GM18508 (cell line): ENCODE results near the gene ZNF708.
"Not testable (repeated sequence)": the region's sequence is repeated elsewhere in the genome, so short reads cannot be mapped to it uniquely, and the experiment has no call there.

Experiments used
- ATAC-seq: cut with Tn5 transposase; IDR thresholded peaks from one replicate; pipeline ENCODE4 v1.9.1; 2021; ENCODE audit warnings: moderate number of reproducible peaks; ENCODE audit not compliant: insufficient read depth, unreplicated experiment

Gene ZNF708

GRCh38 chr19:21328885-21329605 lies at the start of gene ZNF708:
Gene ZNF708 (minus strand): TSS chr19:21329410. CDS start chr19:21329212, 198 bp downstream.
- peak; percentile 100 for ATAC-seq

- no peak for ATAC-seq
Observed at GRCh38 chr19:21362291-21362690, 33.1 kb upstream of the ZNF708 start.

- peak; percentile 95 for ATAC-seq
Observed at GRCh38 chr19:21358768-21359451, 29.7 kb upstream of the ZNF708 start, which contains the start of gene ZNF738. Gene ZNF738 (plus strand): TSS chr19:21359000. CDS start chr19:21359141, 141 bp downstream.

GRCh38 chr19:21352830-21353229 lies 23.6 kb upstream of the ZNF708 start:
- no peak for ATAC-seq

- not testable (repeated sequence) for ATAC-seq
Observed at GRCh38 chr19:21344841-21345240, 15.6 kb upstream of the ZNF708 start.

GRCh38 chr19:21335721-21336120 lies 6.5 kb upstream of the ZNF708 start:
- ATAC-seq, result no peak

- no peak for ATAC-seq
Observed at GRCh38 chr19:21328406-21328805, 804 bp downstream of the ZNF708 start.

- no peak for ATAC-seq
Observed at GRCh38 chr19:21326169-21326568, 3.0 kb downstream of the ZNF708 start.

- no peak for ATAC-seq
Observed at GRCh38 chr19:21323000-21323399, 6.2 kb downstream of the ZNF708 start.

GRCh38 chr19:21322528-21322927 lies 6.7 kb downstream of the ZNF708 start:
- ATAC-seq, result no peak

GRCh38 chr19:21321996-21322395 lies 7.2 kb downstream of the ZNF708 start:
- ATAC-seq, result no peak

GRCh38 chr19:21321134-21321533 lies 8.1 kb downstream of the ZNF708 start:
- no peak for ATAC-seq

- no peak for ATAC-seq
Observed at GRCh38 chr19:21317821-21318220, 11.4 kb downstream of the ZNF708 start.

GRCh38 chr19:21314676-21315075 lies 14.5 kb downstream of the ZNF708 start:
- ATAC-seq, result no peak

GRCh38 chr19:21312807-21313206 lies 16.4 kb downstream of the ZNF708 start:
- ATAC-seq, result not testable (repeated sequence)

- no peak for ATAC-seq
Observed at GRCh38 chr19:21308773-21309172, 20.4 kb downstream of the ZNF708 start.

- ATAC-seq, result not testable (repeated sequence)
Observed at GRCh38 chr19:21306881-21307479, 22.2 kb downstream of the ZNF708 start.

- ATAC-seq, result not testable (repeated sequence)
Observed at GRCh38 chr19:21293768-21294167, 35.4 kb downstream of the ZNF708 start.

- no peak for ATAC-seq
Observed at GRCh38 chr19:21269813-21270212, 59.4 kb downstream of the ZNF708 start.

GRCh38 chr19:21264891-21265290 lies 64.3 kb downstream of the ZNF708 start:
- ATAC-seq, result no peak

- no peak for ATAC-seq
Observed at GRCh38 chr19:21264416-21264815, 64.8 kb downstream of the ZNF708 start.
